ENCODE measurements around the gene MPI. TPM values are rescaled to one million over a fixed set of nuclear protein-coding genes. Genes with fewer than 3 reads are reported as not detected.

The MPI gene
- total RNA-seq, 4 donors from 2014 or later = 27.6 to 73.1 (median 32.5) TPM

GRCh38 chr15:74847432-74847831 lies 42.4 kb upstream of the MPI start:
- WGBS, 2 donors = 79 to 90% methylated on average over 3 of the region's 3 CpGs
- DNase-seq (ENCODE audit: low spot score in 2 of 2) = no peak
- intact Hi-C loops (cut with DNase I; ENCODE audit: low total_unique reads) = loop anchor here (10.0 kb wide), 1 partner anchor 47 kb away; the partner anchor contains the start of gene MPI
- TF ChIP-seq CTCF (IDR thresholded peaks at IDR 0.05) (no peak), POLR2A (IDR thresholded peaks at IDR 0.05) (no peak)
- H3K4me3 ChIP-seq (ENCODE audit: low read depth, poor library complexity, severe bottlenecking) = no peak overlapping the region

- WGBS, 2 donors = 94 to 95% methylated on average over 4 of the region's 4 CpGs
- TF ChIP-seq CTCF (IDR thresholded peaks at IDR 0.05) (no peak), POLR2A (IDR thresholded peaks at IDR 0.05) (no peak)
- intact Hi-C loops (cut with DNase I; ENCODE audit: low total_unique reads) = no loop called here
- no peak overlapping the region for H3K4me3 ChIP-seq (ENCODE audit: low read depth, poor library complexity, severe bottlenecking)
- no peak for DNase-seq (ENCODE audit: low spot score in 2 of 2)
These were observed 39.4 kb upstream of the MPI start for GRCh38 chr15:74850393-74850792.

- no peak for TF ChIP-seq POLR2A (IDR thresholded peaks at IDR 0.05)
- TF ChIP-seq CTCF (IDR thresholded peaks at IDR 0.05) = no peak
- no peak overlapping the region for H3K4me3 ChIP-seq (ENCODE audit: low read depth, poor library complexity, severe bottlenecking)
- 89 to 91% methylated on average over 7 of the region's 7 CpGs for WGBS, 2 donors
- intact Hi-C loops (cut with DNase I; ENCODE audit: low total_unique reads) = no loop called here
- DNase-seq (ENCODE audit: low spot score in 2 of 2) = no peak
These were observed 37.9 kb upstream of the MPI start for GRCh38 chr15:74851960-74852359.

- 90 to 92% methylated on average over 13 of the region's 13 CpGs for WGBS, 2 donors
- TF ChIP-seq CTCF (IDR thresholded peaks at IDR 0.05) (no peak), POLR2A (IDR thresholded peaks at IDR 0.05) (no peak)
- no peak for DNase-seq (ENCODE audit: low spot score in 2 of 2)
- no peak overlapping the region for H3K4me3 ChIP-seq (ENCODE audit: low read depth, poor library complexity, severe bottlenecking)
- intact Hi-C loops (cut with DNase I; ENCODE audit: low total_unique reads) = no loop called here
These were observed 35.3 kb upstream of the MPI start for GRCh38 chr15:74854453-74855022.

GRCh38 chr15:74855857-74856256 lies 34.0 kb upstream of the MPI start:
- intact Hi-C loops (cut with DNase I; ENCODE audit: low total_unique reads) = no loop called here
- TF ChIP-seq CTCF (IDR thresholded peaks at IDR 0.05) = no peak
- TF ChIP-seq POLR2A (IDR thresholded peaks at IDR 0.05) = no peak
- no peak overlapping the region for H3K4me3 ChIP-seq (ENCODE audit: low read depth, poor library complexity, severe bottlenecking)
- WGBS, 2 donors = 32 to 56% methylated on average over 2 of the region's 2 CpGs
- no peak for DNase-seq (ENCODE audit: low spot score in 2 of 2)

GRCh38 chr15:74856537-74856936 lies 33.3 kb upstream of the MPI start:
- intact Hi-C loops (cut with DNase I; ENCODE audit: low total_unique reads) = no loop called here
- H3K4me3 ChIP-seq (ENCODE audit: low read depth, poor library complexity, severe bottlenecking) = no peak overlapping the region
- no peak for DNase-seq (ENCODE audit: low spot score in 2 of 2)
- 100% methylated on average over 1 of the region's 1 CpG for WGBS, 2 donors
- TF ChIP-seq CTCF (IDR thresholded peaks at IDR 0.05) (no peak), POLR2A (IDR thresholded peaks at IDR 0.05) (no peak)

Data from lower leg skin (tissue), 4 donors.